ENCODE data around the gene CADM1. TPM values are rescaled to one million over a fixed set of nuclear protein-coding genes. Genes with fewer than 3 reads are reported as not detected.

The CADM1 gene
- total RNA-seq, 1 experiment from 2014 or later: 63.0 TPM

- DNase-seq (ENCODE audit: low read depth): no peak
Measured at GRCh38 chr11:115352805-115353485, 151.3 kb downstream of the CADM1 start.

GRCh38 chr11:115349335-115350017 lies 154.7 kb downstream of the CADM1 start:
- peak; percentile 11 for DNase-seq (ENCODE audit: low read depth)

DNA sequence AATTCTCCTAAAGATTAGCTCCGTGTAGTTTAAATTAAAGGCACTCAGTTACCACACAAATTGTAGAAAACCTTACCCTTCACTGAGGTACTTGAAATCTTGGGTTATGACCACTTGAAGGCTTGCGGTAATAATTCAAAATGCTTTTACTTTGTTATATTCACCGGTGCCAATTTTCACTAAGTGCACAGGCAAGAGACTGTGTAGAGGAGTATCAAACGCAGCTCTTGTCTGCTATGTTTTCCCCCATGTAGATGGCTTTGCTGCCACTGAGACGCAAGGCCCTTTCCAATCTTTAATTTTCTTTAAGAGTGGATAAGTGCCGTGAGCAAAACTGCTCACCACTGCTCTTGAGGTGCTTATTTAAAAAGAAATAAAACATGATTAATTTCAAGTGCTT lies 155.8 kb downstream of the CADM1 start:
- DNase-seq (ENCODE audit: low read depth): no peak

GRCh38 chr11:115347106-115347505 lies 157.1 kb downstream of the CADM1 start:
- DNase-seq (ENCODE audit: low read depth): no peak

DNA sequence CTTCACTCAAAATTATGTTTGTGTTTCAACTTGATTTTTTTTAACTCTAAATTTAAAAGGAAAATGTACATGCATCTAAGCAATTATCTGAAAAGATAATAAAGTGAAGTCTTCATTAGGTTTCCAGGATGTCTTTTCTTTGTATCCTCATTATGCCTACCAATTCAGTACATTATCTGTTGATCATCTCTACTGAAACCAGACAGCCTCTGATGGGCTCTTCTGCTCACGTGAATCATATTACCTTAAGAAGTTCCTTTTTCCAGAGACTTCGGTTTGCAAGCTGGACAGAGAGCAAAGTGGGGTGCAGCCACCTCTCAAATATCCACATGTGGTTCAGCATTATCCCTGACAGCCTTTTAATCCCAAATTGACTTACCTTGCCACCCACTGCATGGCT lies 158.4 kb downstream of the CADM1 start:
- no peak for DNase-seq (ENCODE audit: low read depth)

- no peak for DNase-seq (ENCODE audit: low read depth)
Measured at GRCh38 chr11:115345361-115345760, 158.9 kb downstream of the CADM1 start.

GRCh38 chr11:115344846-115345245 lies 159.4 kb downstream of the CADM1 start:
- no peak for DNase-seq (ENCODE audit: low read depth)

DNA sequence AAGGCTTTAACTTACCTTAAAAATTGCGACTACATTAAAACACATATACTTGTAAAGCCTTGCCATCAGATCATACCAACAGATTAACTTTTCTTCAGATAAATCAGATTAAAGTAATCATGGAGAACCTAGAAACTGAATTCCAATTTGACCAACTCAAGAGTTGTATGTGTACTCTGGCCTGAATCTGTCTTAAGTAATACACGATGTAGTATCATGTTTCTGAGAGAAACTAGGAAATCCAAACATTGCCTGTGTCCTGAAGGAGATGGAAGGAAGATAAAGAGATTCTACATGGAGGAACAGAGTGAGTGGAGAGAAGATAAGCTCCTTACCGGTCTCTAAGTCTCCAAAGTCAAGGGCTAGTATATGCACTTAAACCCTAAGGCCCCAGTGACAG lies 162.1 kb downstream of the CADM1 start:
- DNase-seq (ENCODE audit: low read depth): no peak

DNA sequence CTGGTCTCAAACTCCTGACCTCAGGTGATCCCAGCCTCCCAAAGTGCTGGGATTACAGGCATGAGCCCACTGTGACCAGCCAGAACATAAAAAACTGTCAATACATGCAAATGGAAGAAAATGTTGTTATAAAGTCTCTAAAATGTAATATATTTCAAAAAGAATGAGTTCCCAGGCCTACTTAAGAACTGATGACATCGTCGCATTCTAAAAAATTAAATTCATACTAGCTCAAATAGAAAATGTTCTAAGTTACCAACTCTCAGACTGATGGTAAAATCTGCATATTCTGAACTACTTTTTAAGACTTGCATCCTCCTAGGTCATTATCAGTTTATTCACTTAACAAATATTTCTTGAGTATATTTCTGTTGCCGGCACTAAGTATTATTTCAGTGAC lies 163.3 kb downstream of the CADM1 start:
- no peak for DNase-seq (ENCODE audit: low read depth)

- DNase-seq (ENCODE audit: low read depth): no peak
Measured at GRCh38 chr11:115338476-115338875, 165.7 kb downstream of the CADM1 start.

GRCh38 chr11:115334932-115335788 lies 169.1 kb downstream of the CADM1 start:
- DNase-seq (ENCODE audit: low read depth): peak; percentile 68

GRCh38 chr11:115333949-115334348 lies 170.3 kb downstream of the CADM1 start:
- no peak for DNase-seq (ENCODE audit: low read depth)

GRCh38 chr11:115333121-115333520 lies 171.1 kb downstream of the CADM1 start:
- peak; percentile 76 for DNase-seq (ENCODE audit: low read depth)

GRCh38 chr11:115330684-115331482 lies 173.3 kb downstream of the CADM1 start:
- DNase-seq (ENCODE audit: low read depth): no peak

DNA sequence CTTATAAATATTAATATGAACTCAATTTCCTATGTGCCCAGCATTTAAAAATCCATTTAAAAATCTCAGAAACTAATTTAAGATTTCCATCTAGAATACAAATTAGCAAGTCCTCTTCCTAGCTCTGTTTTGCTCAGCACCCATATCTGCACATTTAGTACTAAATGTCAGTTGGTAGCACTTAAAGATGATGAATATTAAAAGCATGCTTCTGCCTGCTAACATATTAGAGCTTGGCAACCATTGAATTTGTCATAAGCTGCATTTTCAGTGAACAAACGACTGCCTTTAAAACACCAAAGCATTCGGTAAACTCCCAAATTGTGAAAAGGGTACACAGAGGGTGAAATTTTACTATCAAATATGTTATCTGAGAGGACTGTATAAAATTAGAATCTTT lies 177.7 kb downstream of the CADM1 start:
- DNase-seq (ENCODE audit: low read depth): no peak

GRCh38 chr11:115325523-115325922 lies 178.7 kb downstream of the CADM1 start:
- DNase-seq (ENCODE audit: low read depth): no peak

DNA sequence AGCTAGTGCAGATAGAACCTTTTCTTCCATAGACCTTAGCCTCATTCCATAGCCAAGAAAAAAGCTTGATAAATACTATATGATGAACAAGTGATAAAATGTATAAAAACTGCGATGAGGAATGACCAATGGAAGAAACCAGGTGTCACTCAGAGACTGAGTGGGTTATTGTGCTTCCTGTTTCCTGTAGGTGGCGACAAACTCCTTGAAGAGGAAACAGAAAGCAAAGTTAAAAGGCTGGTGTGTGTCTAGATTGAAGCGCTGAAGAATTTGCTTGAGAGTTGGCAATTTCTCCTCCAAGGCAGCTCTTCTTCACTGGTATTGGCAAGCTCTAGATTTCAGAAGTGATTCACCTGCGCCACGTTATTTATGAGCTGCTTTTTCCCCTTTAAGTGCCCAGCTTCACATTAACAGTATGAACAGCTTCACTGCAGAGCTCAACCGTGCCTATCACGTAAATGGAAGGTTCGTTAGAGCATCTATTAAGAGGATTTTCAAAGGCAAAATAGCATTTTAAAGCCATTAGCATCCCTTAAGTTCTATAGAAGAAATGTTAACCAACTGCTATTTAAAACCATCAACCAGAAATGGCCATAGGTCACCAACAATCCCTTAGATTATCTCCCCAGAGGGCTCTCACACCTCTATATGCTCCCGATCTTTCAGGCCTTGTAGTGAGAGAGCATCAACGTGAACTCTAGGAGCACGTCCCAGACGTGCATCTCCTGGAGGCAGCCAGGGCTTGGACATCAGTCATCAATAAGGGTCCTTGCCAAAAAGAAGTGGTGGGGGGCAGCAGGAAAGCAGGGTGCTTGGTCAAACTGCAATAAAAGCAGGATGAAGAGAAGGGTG lies 179.4 kb downstream of the CADM1 start:
- DNase-seq (ENCODE audit: low read depth): peak; percentile 69

DNA sequence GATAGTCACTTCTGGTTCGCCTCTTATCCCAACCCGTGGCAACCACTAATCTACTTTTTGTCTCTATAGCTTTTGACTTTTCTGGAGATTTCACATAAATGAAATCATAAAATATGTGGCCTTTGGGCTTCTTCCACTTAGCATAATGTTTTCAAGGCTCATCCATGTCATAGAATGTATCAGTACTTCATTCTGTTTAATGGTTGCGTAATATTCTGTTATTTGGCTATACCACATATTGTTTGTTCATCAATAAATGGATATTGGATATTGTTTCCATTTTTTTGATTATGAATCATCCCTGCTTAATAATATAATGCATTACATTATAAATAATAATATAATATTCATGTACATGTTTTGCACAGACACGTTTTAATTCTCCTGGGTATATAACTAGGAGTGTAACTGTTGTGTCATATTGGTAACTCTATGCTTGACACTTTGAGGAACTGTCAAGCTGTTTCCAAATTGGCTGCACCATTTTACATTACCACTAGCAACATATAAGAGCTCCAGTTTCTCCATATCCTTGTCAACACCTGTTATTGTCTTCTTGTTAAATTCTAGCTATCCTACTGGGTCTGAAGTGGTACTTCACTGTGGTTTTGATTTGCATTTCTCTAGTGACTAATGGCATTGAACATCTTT lies 181.5 kb downstream of the CADM1 start:
- no peak for DNase-seq (ENCODE audit: low read depth)

DNA sequence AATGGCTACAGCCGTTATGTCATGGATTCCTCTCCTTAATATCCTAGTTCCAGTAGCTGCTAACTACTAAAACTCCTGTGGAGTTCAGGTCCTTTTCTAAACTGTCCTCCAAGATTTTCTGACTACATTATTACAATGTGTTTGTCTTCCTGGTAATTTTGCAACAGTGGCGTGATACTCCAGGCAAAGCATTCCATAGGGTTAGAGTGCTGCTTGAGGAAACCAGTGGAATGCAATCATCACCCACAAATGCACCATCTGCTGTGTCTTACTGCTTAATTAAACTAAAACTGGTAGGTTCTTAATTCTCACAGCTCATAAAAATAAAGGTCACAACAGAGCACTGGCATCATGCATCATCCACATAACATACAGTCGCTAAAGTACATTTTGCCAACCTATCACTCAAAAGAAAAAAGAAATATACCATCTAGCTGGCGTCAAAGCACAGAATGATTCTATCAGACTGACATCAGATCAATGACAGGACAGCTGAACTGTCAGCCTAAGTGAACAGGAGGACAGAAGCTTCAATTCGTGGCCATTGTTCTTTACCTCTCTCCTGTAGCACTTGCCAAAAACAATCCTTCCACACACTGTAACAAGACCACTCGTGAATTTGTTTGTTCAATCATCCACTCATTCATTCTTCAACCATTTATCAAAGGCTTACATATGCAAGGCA lies 182.5 kb downstream of the CADM1 start:
- no peak for DNase-seq (ENCODE audit: low read depth)

Data from RPMI7951 (cell line).